GM12865 (cell line): ENCODE results near the gene TCHHL1.
"Not testable (repeated sequence)": the region's sequence is repeated elsewhere in the genome, so short reads cannot be mapped to it uniquely, and the experiment has no call there.

ENCODE experiments used
- DNase-seq: peaks from one replicate; pipeline ENCODE4 v3.0.0; 2010; ENCODE audit warnings: low read depth
- H3K4me3 ChIP-seq: 2 replicates; pipeline ENCODE4 v1.5.1; 2011; ENCODE audit warnings: mild to moderate bottlenecking, low read depth, low read length, control low read depth
- TF ChIP-seq, protein P1 (sequence below): IDR thresholded peaks from 2 replicates; pipeline ENCODE4 v1.5.1; 2011; ENCODE audit warnings: low read length, control low read depth, low read depth, inconsistent platforms; ENCODE audit not compliant: insufficient read depth; ENCODE audit errors: missing control alignments

The TCHHL1 gene

GRCh38 chr1:152086760-152087159, 2.1 kb downstream of the TCHHL1 start:
- TF ChIP-seq, protein P1, sequence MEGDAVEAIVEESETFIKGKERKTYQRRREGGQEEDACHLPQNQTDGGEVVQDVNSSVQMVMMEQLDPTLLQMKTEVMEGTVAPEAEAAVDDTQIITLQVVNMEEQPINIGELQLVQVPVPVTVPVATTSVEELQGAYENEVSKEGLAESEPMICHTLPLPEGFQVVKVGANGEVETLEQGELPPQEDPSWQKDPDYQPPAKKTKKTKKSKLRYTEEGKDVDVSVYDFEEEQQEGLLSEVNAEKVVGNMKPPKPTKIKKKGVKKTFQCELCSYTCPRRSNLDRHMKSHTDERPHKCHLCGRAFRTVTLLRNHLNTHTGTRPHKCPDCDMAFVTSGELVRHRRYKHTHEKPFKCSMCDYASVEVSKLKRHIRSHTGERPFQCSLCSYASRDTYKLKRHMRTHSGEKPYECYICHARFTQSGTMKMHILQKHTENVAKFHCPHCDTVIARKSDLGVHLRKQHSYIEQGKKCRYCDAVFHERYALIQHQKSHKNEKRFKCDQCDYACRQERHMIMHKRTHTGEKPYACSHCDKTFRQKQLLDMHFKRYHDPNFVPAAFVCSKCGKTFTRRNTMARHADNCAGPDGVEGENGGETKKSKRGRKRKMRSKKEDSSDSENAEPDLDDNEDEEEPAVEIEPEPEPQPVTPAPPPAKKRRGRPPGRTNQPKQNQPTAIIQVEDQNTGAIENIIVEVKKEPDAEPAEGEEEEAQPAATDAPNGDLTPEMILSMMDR = no peak
- no peak overlapping the region for H3K4me3 ChIP-seq
- DNase-seq = no peak

- H3K4me3 ChIP-seq = no peak overlapping the region
- TF ChIP-seq, protein P1 = no peak
- no peak for DNase-seq
These were observed 4.0 kb downstream of the TCHHL1 start for GRCh38 chr1:152084853-152085252.

- H3K4me3 ChIP-seq, DNase-seq: not testable (repeated sequence)
These were observed 7.8 kb downstream of the TCHHL1 start for GRCh38 chr1:152081026-152081425.

DNA sequence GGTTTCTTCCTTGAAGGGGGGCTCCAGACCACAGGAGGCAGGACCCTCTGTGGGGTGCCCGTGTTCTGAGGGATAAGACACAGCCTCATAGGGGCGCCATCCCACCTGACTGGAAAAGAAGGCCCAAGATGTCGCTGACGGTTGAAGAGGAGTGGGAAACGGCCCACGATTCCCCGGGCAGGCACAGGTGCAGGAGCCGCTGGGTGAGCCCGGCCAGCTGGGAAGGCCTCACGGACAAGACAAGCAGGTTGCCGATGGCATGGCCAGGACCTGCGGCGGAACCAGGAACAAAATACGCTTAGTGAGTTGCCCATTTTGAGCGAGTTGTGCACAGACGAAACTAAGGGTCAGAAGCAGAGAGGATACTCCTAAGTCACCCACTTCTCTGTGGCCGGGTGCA, 8.4 kb downstream of the TCHHL1 start:
- DNase-seq, H3K4me3 ChIP-seq: not testable (repeated sequence)

GRCh38 chr1:152078831-152079441, 9.9 kb downstream of the TCHHL1 start:
- no peak for DNase-seq
- TF ChIP-seq, protein P1 = no peak
- no peak overlapping the region for H3K4me3 ChIP-seq

DNA sequence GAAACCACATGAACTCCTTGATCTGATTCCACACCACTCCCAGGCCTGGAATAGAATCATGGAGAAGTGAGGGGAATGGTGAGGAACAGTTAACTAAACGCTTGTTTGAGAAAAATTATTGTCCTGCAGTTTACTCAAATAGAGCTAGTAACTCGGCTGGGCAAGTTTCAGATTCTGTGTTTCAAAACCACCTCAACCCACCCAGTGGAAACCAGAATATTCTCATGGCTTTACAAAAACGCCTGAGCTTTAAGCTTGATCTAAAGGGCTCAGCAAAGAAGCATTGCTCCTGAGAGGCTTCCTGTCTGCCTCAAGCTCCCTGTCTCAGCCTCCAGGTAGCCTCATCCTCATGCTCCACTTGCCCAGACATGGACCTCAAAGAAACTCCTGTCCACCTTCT, 16.6 kb downstream of the TCHHL1 start:
- TF ChIP-seq, protein P1 = no peak
- peak; percentile 45 for DNase-seq
- no peak overlapping the region for H3K4me3 ChIP-seq

DNA sequence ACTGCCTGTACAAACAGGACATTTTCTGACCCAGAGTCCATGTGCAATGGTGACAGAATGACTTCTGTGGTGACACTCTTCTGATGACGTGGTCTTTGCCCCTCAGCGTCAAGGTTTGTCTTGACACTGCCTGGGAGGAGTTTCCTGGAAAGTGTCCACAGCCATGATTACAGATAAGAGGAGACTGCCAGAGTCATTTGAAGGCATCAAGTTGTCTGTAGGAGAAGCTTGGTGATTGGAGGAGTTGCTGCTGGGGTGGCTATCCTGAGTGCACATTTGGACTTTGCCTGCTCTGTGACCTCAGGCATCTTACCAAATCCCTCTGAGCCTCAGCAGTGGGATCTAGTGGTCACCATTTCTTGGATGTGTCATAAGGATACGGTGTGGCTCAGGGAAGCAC, 17.7 kb downstream of the TCHHL1 start:
- H3K4me3 ChIP-seq = no peak overlapping the region
- TF ChIP-seq, protein P1 = no peak
- DNase-seq = no peak

DNA sequence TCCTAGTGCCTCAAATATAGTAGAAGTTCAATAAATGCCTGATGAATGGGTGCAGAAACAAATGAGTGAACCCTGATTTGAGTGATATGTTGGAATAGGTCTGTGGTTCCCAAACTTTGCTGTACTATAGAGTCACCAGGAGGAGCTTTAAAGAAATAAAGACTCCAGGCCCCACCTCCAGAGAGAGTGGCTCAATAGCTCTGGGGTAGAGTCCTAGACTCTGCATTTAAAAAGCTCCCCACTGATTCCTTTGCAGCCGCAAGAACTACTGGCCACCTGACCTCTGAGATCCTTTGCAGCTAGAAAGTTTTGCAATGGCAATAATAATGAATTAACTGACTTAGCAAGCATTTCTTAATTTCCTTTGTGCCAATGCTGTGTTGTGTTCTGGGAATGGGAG, 20.9 kb downstream of the TCHHL1 start:
- no peak for DNase-seq

More for the DNA sequence above, 20.9 kb downstream of the TCHHL1 start:
- TF ChIP-seq, protein P1 = no peak
- H3K4me3 ChIP-seq = no peak overlapping the region
